GM12891 (cell line): ENCODE measurements around the gene ADA.

Experiments used
- POLR2A ChIP-seq: IDR thresholded peaks from 2 replicates; pipeline ENCODE4 v1.6.1; 2011; ENCODE audit warnings: low read depth, low read length, control low read depth
- SPI1 ChIP-seq: IDR thresholded peaks from 2 replicates; pipeline ENCODE4 v1.6.1; 2011; ENCODE audit warnings: low read depth, low read length, control low read depth
- TAF1 ChIP-seq: IDR thresholded peaks from 2 replicates; pipeline ENCODE4 v1.6.1; 2011; ENCODE audit warnings: low read depth, low read length, control low read depth

DNA sequence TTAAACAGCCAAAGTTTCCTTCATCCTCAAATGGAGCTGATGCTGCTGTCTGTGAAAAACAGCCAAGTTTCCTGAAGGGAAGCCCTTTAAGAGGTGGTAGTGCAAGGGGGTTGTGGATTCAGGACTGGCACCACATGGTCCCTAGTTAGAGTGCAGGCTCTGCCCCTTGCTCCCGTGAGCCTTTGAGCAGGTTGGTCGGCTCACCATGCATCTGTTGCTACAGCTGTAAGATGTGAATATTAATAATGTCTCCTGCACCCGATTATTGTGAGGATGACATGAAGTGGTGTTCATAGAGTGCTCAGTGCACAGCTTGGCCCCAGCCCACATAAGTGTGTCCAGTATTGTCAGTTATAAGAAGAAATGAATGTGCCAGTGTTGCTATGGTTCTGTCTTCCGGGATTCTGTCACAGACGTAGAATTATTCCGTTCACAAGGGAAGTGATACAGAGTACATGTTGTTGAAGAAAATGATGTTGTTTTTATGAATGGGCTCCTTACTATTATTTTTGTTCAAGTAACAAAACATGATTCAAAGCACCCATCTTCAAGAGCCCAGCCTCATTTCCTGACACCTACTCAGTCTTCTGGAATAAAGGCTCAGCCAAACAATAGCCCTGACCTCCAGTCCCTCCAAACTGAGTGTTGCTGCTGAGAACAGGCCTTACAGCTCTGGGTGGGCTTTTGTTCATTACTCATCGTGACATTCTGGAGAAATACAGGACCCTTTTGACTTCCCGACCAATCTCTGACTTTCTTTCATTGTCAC lies 72.0 kb downstream of the ADA start:
- TF ChIP-seq POLR2A: no peak
- no peak for TF ChIP-seq TAF1
- peak; percentile 50; the same call in 1 of the 2 replicates for TF ChIP-seq SPI1
